Activated CD4-positive, alpha-beta memory T cell treated with anti-CD3 and anti-CD28 coated beads, Interleukin-2, amount 10 ng/mL, durations not matched to agents 7 days and 5 days (primary cell): Measurements from ENCODE around the gene ZNF414. TPM values are rescaled to one million over a fixed set of nuclear protein-coding genes. Genes with fewer than 3 reads are reported as not detected.

Source experiments
- total RNA-seq, 2 experiments: library from RNA; stranded (reverse); gene quantifications; one replicate each; pipeline ENCODE4 v1.2.3, GENCODE V29; 2021

ZNF414 gene
- total RNA-seq, 2 experiments from 2014 or later = 29.7 to 33.3 TPM

Other genes starting within 250 kb of the ZNF414 start
- 10 to 100 TPM; 37.7 to 40.4 TPM for gene CD320, start 205.8 kb downstream of the ZNF414 start, total RNA-seq
- 10 to 100 TPM; 67.1 to 67.3 TPM for gene NDUFA7, start 192.8 kb downstream of the ZNF414 start, total RNA-seq
- 1,000 to 10,000 TPM; 1,605 to 1,659 TPM for gene RPS28, start 192.7 kb downstream of the ZNF414 start, total RNA-seq
- gene KANK3, start 170.9 kb downstream of the ZNF414 start, total RNA-seq = 1 to 10 TPM; 7.4 to 8.7 TPM
- gene ANGPTL4, start 150.0 kb downstream of the ZNF414 start, total RNA-seq = 1 to 10 TPM; 1.2 to 1.4 TPM
- gene RAB11B, start 123.8 kb downstream of the ZNF414 start, total RNA-seq = 10 to 100 TPM; 90.9 to 93.7 TPM
- 10 to 100 TPM; 20.6 to 20.8 TPM for gene MARCHF2, start 100.9 kb downstream of the ZNF414 start, total RNA-seq
- 100 to 1,000 TPM; 205 to 211 TPM for gene HNRNPM, start 69.2 kb downstream of the ZNF414 start, total RNA-seq
- gene PRAM1, start 11.5 kb downstream of the ZNF414 start, total RNA-seq = under 1 TPM; 0.58 to 0.63 TPM
- 100 to 1,000 TPM; 420 TPM for gene MYO1F, start 63.3 kb upstream of the ZNF414 start, total RNA-seq
- 1 to 10 TPM; 2.6 to 2.8 TPM for gene ADAMTS10, start 96.5 kb upstream of the ZNF414 start, total RNA-seq
- not detected for gene NFILZ, start 116.5 kb upstream of the ZNF414 start, total RNA-seq
- gene ACTL9, start 184.6 kb upstream of the ZNF414 start, total RNA-seq = not detected
- gene OR2Z1, start 207.5 kb upstream of the ZNF414 start, total RNA-seq = not detected